ENCODE measurements around the gene GPN2.

DNA sequence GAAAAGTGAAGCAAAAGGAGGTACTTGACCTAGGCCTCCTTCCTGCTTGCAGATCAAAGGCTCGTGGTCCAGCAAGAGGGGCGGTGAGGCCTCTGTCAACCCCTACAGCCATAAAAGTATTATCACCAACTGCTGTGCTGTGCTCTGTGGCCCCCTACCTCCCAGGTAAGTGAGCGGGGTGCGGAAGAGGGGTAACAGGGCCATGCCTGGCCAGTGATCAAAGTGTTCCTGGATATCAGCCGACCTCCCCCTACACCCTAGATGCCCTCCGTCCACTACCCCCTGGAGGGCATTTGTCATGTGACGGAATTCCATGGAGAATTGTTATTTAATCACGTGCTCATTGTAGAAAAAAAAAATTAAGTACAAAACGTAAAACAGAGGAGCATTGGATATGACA lies 37.4 kb downstream of the GPN2 start:
- TF ChIP-seq, protein P1, sequence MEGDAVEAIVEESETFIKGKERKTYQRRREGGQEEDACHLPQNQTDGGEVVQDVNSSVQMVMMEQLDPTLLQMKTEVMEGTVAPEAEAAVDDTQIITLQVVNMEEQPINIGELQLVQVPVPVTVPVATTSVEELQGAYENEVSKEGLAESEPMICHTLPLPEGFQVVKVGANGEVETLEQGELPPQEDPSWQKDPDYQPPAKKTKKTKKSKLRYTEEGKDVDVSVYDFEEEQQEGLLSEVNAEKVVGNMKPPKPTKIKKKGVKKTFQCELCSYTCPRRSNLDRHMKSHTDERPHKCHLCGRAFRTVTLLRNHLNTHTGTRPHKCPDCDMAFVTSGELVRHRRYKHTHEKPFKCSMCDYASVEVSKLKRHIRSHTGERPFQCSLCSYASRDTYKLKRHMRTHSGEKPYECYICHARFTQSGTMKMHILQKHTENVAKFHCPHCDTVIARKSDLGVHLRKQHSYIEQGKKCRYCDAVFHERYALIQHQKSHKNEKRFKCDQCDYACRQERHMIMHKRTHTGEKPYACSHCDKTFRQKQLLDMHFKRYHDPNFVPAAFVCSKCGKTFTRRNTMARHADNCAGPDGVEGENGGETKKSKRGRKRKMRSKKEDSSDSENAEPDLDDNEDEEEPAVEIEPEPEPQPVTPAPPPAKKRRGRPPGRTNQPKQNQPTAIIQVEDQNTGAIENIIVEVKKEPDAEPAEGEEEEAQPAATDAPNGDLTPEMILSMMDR (IDR thresholded peaks at IDR 0.05; ENCODE audit: poor library complexity, severe bottlenecking) = no peak
- TF ChIP-seq EP300 (conservative IDR thresholded peaks at IDR 0.05; ENCODE audit: poor library complexity, severe bottlenecking) (no peak), EZH2 (IDR thresholded peaks at IDR 0.05; ENCODE audit: borderline replicate concordance, insufficient read depth, low read length, poor library complexity, severe bottlenecking) (no peak), RAD21 (conservative IDR thresholded peaks at IDR 0.05) (no peak), POLR2AphosphoS5 (IDR thresholded peaks at IDR 0.05) (no peak)
